Tibial artery (tissue), 4 donors: ENCODE measurements around the gene ADM2.

Experiments used
- DNase-seq, 2 donors: peaks; one replicate each; pipeline ENCODE4 v3.0.0-alpha.2; 2019
- H3K27ac ChIP-seq, 2 donors: fragments of 200-600 bp; sonication (generic) in 1 of 2; 1 replicate in 1 of 2; 2 replicates in 1 of 2; pipeline ENCODE4 v1.5.1; 2018 to 2019; ENCODE audit warnings: mild to moderate bottlenecking in 1 of 2
- H3K27me3 ChIP-seq, 2 donors: fragments of 200-600 bp; sonication (generic) in 1 of 2; one replicate each; pipeline versions ENCODE4 v1.5.1 to v1.6.0; 2016 to 2019
- H3K36me3 ChIP-seq, 3 donors: fragments of 200-600 bp; sonication (generic) in 2 of 3; one replicate each; pipeline ENCODE4 v1.5.1; 2016 to 2019; ENCODE audit warnings: mild to moderate bottlenecking in 2 of 3
- H3K4me1 ChIP-seq, 4 donors: fragments of 200-600 bp; sonication (generic) in 2 of 4; 1 replicate in 3 of 4; 2 replicates in 1 of 4; pipeline ENCODE4 v1.5.1; 2016 to 2019
- H3K4me3 ChIP-seq, 2 donors: fragments of 200-600 bp; sonication (generic) in 1 of 2; 1 replicate in 1 of 2; 2 replicates in 1 of 2; pipeline ENCODE4 v1.5.1; 2018 to 2019; ENCODE audit warnings: mild to moderate bottlenecking in 2 of 2
- H3K9me3 ChIP-seq, 3 donors: fragments of 200-600 bp; sonication (generic) in 1 of 3; one replicate each; pipeline ENCODE4 v1.5.1; 2016 to 2019
- CTCF ChIP-seq, 2 experiments: fragments of 200-600 bp in 1 of 2; fragments of 450-650 bp in 1 of 2; IDR thresholded peaks; one replicate each; pipeline ENCODE4 v1.5.1; 2017 to 2019; ENCODE audit warnings: antibody characterized with exemption in 2 of 2, mild to moderate bottlenecking in 1 of 2, moderate library complexity in 1 of 2
- intact Hi-C: fragments of 100-400 bp; cut with DNase I; formaldehyde crosslinking; loops from one replicate; pipeline ENCODE4 v1.15.0; 2023; ENCODE audit warnings: low total_unique reads

Gene ADM2

DNA sequence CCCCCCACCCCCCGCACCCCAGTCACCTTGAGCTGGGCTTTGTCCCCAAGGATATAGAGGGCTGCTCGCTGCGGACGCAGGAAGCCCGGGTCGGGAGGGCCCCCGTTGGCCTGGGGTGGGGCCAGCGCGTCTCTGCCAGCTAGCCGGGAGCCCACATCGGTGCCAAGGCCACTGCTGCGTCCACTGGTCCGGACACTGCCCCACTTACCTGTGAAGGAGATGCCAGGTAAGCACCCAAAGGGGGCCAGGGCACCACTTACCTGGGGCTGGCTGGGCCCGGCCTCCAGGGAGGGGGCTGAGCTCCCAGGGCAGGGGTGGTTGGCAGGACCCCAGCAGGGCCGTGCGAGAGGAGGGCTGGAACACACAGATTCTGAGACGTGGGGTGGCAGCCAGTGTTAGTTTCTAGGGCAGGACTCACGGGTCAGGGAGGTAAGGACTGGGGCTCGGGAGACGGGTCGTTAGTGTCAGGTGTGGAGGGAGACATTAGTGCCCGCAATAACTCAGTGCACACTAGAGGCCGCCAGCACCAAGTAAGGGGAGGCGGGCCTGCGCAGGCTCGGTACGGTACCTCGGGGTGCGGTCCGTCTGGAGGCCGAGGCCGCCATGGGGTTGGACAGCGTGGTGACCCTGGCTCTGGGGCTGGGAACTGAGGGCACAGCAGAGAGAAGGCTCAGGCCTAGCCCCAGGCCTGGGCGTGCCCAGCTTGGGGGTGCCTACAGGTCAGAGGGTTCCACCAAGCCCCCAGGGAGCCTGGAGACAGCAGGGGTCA, 24.7 kb upstream of the ADM2 start:
- DNase-seq: no peak
- H3K36me3 ChIP-seq: peaks cover 69 to 89% (median 86%) of the 10 kb centered on the region in 3 donors
- no peak for TF ChIP-seq CTCF (IDR thresholded peaks at IDR 0.05)

GRCh38 chr22:50459016-50459415, 22.3 kb upstream of the ADM2 start:
- Histone ChIP-seq H3K9me3 (no peaks in the 10 kb centered on the region), H3K4me1 (no peaks in the 10 kb centered on the region), H3K27ac (no peak overlapping the region), H3K27me3 (no peaks in the 10 kb centered on the region), H3K4me3 (no peak overlapping the region), H3K36me3 (peaks cover 87 to 100% (median 100%) of the 10 kb centered on the region in 3 donors)
- no peak for TF ChIP-seq CTCF (IDR thresholded peaks at IDR 0.05)
- no peak for DNase-seq
- intact Hi-C loops: no loop called here

More for the DNA sequence above, 24.7 kb upstream of the ADM2 start:
- Histone ChIP-seq H3K4me3 (no peak overlapping the region), H3K27ac (no peak overlapping the region), H3K4me1 (no peaks in the 10 kb centered on the region), H3K9me3 (no peaks in the 10 kb centered on the region), H3K27me3 (no peaks in the 10 kb centered on the region)
- intact Hi-C loops: no loop called here

DNA sequence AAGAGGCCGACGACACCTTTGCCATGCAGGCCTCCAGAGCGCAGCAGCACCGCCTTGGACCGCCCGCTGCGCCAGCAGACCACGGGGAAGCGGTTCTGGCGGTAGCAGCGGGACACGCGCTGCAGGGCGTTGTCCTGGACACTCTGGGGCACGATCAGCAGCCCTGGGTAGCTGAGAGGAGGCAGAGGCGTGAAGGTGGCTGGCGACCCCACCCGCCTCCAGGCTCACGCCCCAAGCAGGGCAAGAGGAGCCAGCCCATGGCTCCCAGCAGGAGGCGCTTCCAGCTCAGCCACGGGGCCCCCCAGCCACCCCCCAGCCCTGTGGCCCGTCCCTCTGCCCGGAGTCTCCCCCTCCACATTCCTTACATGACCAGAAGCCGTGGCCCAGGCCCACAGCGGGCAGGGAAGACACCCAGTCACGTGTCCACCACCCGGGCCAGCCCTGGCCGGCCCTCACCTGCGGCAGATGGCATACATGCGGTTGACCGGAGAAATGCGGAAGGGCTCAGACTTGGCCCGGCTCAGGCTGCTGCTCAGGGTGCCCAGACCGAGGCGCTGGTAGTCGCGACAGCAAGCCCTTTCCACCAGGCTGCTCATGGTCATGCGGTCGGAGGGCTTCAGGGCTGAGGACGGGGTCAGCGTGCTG, 21.7 kb upstream of the ADM2 start:
- Histone ChIP-seq H3K4me3 (no peak overlapping the region), H3K27me3 (no peaks in the 10 kb centered on the region), H3K27ac (no peak overlapping the region), H3K9me3 (no peaks in the 10 kb centered on the region), H3K4me1 (no peaks in the 10 kb centered on the region), H3K36me3 (peaks cover 87 to 100% (median 100%) of the 10 kb centered on the region in 3 donors)
- intact Hi-C loops: no loop called here
- TF ChIP-seq CTCF (IDR thresholded peaks at IDR 0.05): no peak
- DNase-seq: no peak

DNA sequence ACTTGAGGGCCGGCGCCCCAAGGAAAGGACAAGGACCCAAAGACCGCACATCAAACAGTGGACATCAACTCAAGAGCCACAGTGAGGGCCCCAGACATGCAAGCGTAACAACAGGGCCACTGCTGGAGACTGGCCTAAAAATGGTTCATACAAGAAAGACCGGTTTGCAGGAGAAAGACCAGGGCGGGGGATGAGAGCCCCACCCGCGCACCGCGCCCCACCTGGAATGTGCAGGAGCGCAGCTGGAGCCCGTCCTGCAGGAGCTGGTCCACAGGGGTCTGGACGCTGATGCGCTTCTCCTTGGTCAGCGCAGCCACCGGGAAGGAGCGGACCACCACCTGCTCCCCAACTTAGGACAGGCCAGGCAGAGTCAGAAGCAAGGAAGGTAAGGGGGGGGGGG, 20.4 kb upstream of the ADM2 start:
- no peak for TF ChIP-seq CTCF (IDR thresholded peaks at IDR 0.05)
- H3K36me3 ChIP-seq: peaks cover 87 to 100% (median 100%) of the 10 kb centered on the region in 3 donors
- intact Hi-C loops: no loop called here
- no peak for DNase-seq
- H3K27me3 ChIP-seq: no peaks in the 10 kb centered on the region
- H3K27ac ChIP-seq: no peak overlapping the region
- H3K4me3 ChIP-seq: no peak overlapping the region
- no peaks in the 10 kb centered on the region for H3K4me1 ChIP-seq
- H3K9me3 ChIP-seq: no peaks in the 10 kb centered on the region

- H3K27ac ChIP-seq: no peak overlapping the region
- TF ChIP-seq CTCF (IDR thresholded peaks at IDR 0.05): no peak
- no peaks in the 10 kb centered on the region for H3K27me3 ChIP-seq
- H3K36me3 ChIP-seq: peaks cover 89 to 100% (median 100%) of the 10 kb centered on the region in 3 donors
- no peaks in the 10 kb centered on the region for H3K4me1 ChIP-seq
- intact Hi-C loops: no loop called here
- DNase-seq: no peak
- no peaks in the 10 kb centered on the region for H3K9me3 ChIP-seq
- no peak overlapping the region for H3K4me3 ChIP-seq
Observed at GRCh38 chr22:50461536-50461935, 19.8 kb upstream of the ADM2 start.
